GM12873 (cell line): ENCODE data around the gene FBF1.
A peak's percentile ranks its signal among the peaks of the same experiment; 100 is the strongest.

Experiments
- CTCF ChIP-seq: IDR thresholded peaks from 2 replicates; pipeline ENCODE4 v1.5.1; 2012; ENCODE audit warnings: low read depth, mild to moderate bottlenecking, moderate library complexity, low read length, control low read depth; ENCODE audit not compliant: insufficient read depth; ENCODE audit errors: missing control alignments

Gene FBF1

GRCh38 chr17:75876938-75877751, 63.7 kb downstream of the FBF1 start:
- TF ChIP-seq CTCF: no peak

GRCh38 chr17:75876190-75876937, 64.5 kb downstream of the FBF1 start:
- TF ChIP-seq CTCF: peak; percentile 37

GRCh38 chr17:75875940-75876189, 65.0 kb downstream of the FBF1 start:
- TF ChIP-seq CTCF: no peak

GRCh38 chr17:75875182-75875939, 65.5 kb downstream of the FBF1 start:
- no peak for TF ChIP-seq CTCF

GRCh38 chr17:75874323-75875181, 66.3 kb downstream of the FBF1 start:
- TF ChIP-seq CTCF: no peak

- TF ChIP-seq CTCF: no peak
These were observed 67.1 kb downstream of the FBF1 start for GRCh38 chr17:75873587-75874322.
